Transverse colon (tissue), 4 donors: Measurements from ENCODE around the gene OXCT1. TPM values are rescaled to one million over a fixed set of nuclear protein-coding genes. Genes with fewer than 3 reads are reported as not detected.

Experiments used
- DNase-seq: peaks from one replicate; pipeline ENCODE4 v3.0.0-alpha.2; 2019
- H3K27ac ChIP-seq, 4 donors: fragments of 200-600 bp; sonication (generic); 2 replicates each; pipeline ENCODE4 v1.5.1; 2016 to 2018; ENCODE audit warnings: inconsistent platforms in 4 of 4
- H3K27me3 ChIP-seq: fragments of 200-600 bp; sonication (generic); 2 replicates; pipeline ENCODE4 v1.5.1; 2017; ENCODE audit warnings: inconsistent platforms
- H3K36me3 ChIP-seq, 4 donors: fragments of 200-600 bp; sonication (generic); 2 replicates each; pipeline ENCODE4 v1.5.1; 2017 to 2019; ENCODE audit warnings: inconsistent platforms in 4 of 4
- H3K4me1 ChIP-seq, 4 donors: fragments of 200-600 bp; sonication (generic); 2 replicates each; pipeline ENCODE4 v1.5.1; 2017 to 2020; ENCODE audit warnings: inconsistent platforms in 4 of 4
- H3K4me3 ChIP-seq, 4 donors: fragments of 200-600 bp; sonication (generic); 1 replicate in 1 of 4; 2 replicates in 3 of 4; pipeline versions ENCODE4 v1.5.1 to v1.6.1; 2017 to 2019; ENCODE audit warnings: inconsistent platforms in 4 of 4
- H3K9me3 ChIP-seq, 2 donors: fragments of 200-600 bp; sonication (generic); 2 replicates each; pipeline ENCODE4 v1.5.1; 2017 to 2019; ENCODE audit warnings: inconsistent platforms in 2 of 2
- CTCF ChIP-seq, 5 experiments: fragments of 200-600 bp in 3 of 5; fragments of 450-650 bp in 2 of 5; sonication (generic) in 3 of 5; IDR thresholded peaks; 1 replicate in 2 of 5; 2 replicates in 3 of 5; pipeline ENCODE4 v1.5.1; 2016 to 2017; ENCODE audit warnings: antibody characterized with exemption in 5 of 5, inconsistent platforms in 3 of 5, mild to moderate bottlenecking in 2 of 5, moderate library complexity in 1 of 5
- EP300 ChIP-seq: sonication (generic); formaldehyde crosslinking; IDR thresholded peaks from one replicate; pipeline ENCODE4 v1.6.1; 2017; ENCODE audit warnings: antibody characterized with exemption, low read depth
- POLR2A ChIP-seq: fragments of 450-650 bp; IDR thresholded peaks from one replicate; pipeline ENCODE4 v1.6.1; 2016; ENCODE audit warnings: antibody characterized with exemption, mild to moderate bottlenecking, moderate library complexity
- POLR2AphosphoS5 ChIP-seq, 3 donors: sonication (generic); formaldehyde crosslinking; IDR thresholded peaks; one replicate each; pipeline ENCODE4 v1.6.1; 2016; ENCODE audit warnings: antibody characterized with exemption in 3 of 3
- WGBS, 2 donors: methylation state at CpG; one replicate each; pipeline ENCODE4 v1.1.5; 2018; ENCODE audit warnings: low coverage in 1 of 2; 5-methylcytosine and 5-hydroxymethylcytosine counted together
- in situ Hi-C, 4 donors: fragments of 200-750 bp; cut with MboI; loops; one replicate each; pipeline versions ENCODE4 v1.15.0 to v1.15.1; 2017; ENCODE audit warnings: low sequenced_read_pairs in 3 of 4, low pct_ligation_motif_present in 1 of 4, low pct_unique_long_range_greater_than_20kb in 1 of 4
- intact Hi-C: fragments of 100-400 bp; cut with DNase I; formaldehyde crosslinking; loops from one replicate; pipeline ENCODE4 v1.15.1; 2023; ENCODE audit warnings: low total_unique reads
- total RNA-seq, 4 donors: library from RNA; depleted of rRNA; stranded (reverse); fragments of >200 nt; gene quantifications; one replicate each; pipeline ENCODE4 v1.1.0, GENCODE V29; 2016

The OXCT1 gene
- total RNA-seq = 10 to 100 TPM in 1 of 4 donors, 1 to 10 TPM in 3; 7.4 to 12.7 (median 8.4) TPM

- H3K36me3 ChIP-seq = no peaks in the 10 kb centered on the region
- H3K27me3 ChIP-seq = no peaks in the 10 kb centered on the region
- no peaks in the 10 kb centered on the region for H3K9me3 ChIP-seq
- in situ Hi-C loops (loop anchor here in 3 of 4 donors (10.0 to 25.0 kb wide), 3 partner anchors 892 to 1017 kb away; partner anchors contain the start of gene CCDC152 (in 2 of the 3)), intact Hi-C loops (loop anchor here (5.0 kb wide), 1 partner anchor 942 kb away; the partner anchor contains the start of gene SELENOP)
- 0% methylated on average over 77 of the region's 82 CpGs; no CpG with 5 or more reads in 1 of the 2 donors for WGBS, 2 donors
- DNase-seq = peak; percentile 89
- H3K27ac ChIP-seq = peak within 1 kb of the TSS; percentile 86 to 91 (median 88)
- peak within 1 kb of the TSS; percentile 42 to 89 (median 53) for H3K4me3 ChIP-seq
- H3K4me1 ChIP-seq = peaks cover 4 to 24% (median 16%) of the 10 kb centered on the region in 4 donors
- TF ChIP-seq EP300 = no peak
- peak; percentile 85 to 95 (median 89) for TF ChIP-seq POLR2AphosphoS5 (IDR thresholded peaks at IDR 0.05)
- TF ChIP-seq POLR2A = peak; percentile 89
- TF ChIP-seq CTCF (IDR thresholded peaks at IDR 0.05) = peak in 2 of 5 experiments; percentile 7 to 12
Measured at GRCh38 chr5:41869724-41870626, at the start of gene OXCT1. TSS of gene OXCT1 (minus strand) at chr5:41870425. CDS start at chr5:41870358, 67 bp downstream.

GRCh38 chr5:41918105-41918504 is 47.9 kb upstream of the OXCT1 start:
- 64 to 73% methylated on average over 2 of the region's 2 CpGs for WGBS, 2 donors
- DNase-seq = no peak

GRCh38 chr5:41908374-41909079 is 38.3 kb upstream of the OXCT1 start:
- in situ Hi-C loops (no loop called here), intact Hi-C loops (no loop called here)
- Histone ChIP-seq H3K27ac (peak overlapping the region in 3 of 4 donors; percentile 21 to 42 (median 26)), H3K36me3 (peaks cover 0 to 59% (median 27%) of the 10 kb centered on the region in 4 donors), H3K4me3 (no peak overlapping the region), H3K27me3 (no peaks in the 10 kb centered on the region), H3K4me1 (peaks cover 9 to 33% (median 11%) of the 10 kb centered on the region in 4 donors), H3K9me3 (no peaks in the 10 kb centered on the region)
- WGBS, 2 donors = 81 to 89% methylated on average over 4 of the region's 4 CpGs
- no peak for DNase-seq
- TF ChIP-seq POLR2AphosphoS5 (IDR thresholded peaks at IDR 0.05) (no peak), EP300 (no peak), CTCF (IDR thresholded peaks at IDR 0.05) (no peak), POLR2A (no peak)

More at GRCh38 chr5:41918105-41918504, 47.9 kb upstream of the OXCT1 start:
- peaks cover 0 to 69% (median 21%) of the 10 kb centered on the region in 4 donors for H3K36me3 ChIP-seq
- no peak for TF ChIP-seq POLR2AphosphoS5 (IDR thresholded peaks at IDR 0.05)
- TF ChIP-seq CTCF (IDR thresholded peaks at IDR 0.05) = no peak
- no peak for TF ChIP-seq EP300
- TF ChIP-seq POLR2A = no peak
- no peaks in the 10 kb centered on the region for H3K27me3 ChIP-seq
- intact Hi-C loops = no loop called here
- H3K27ac ChIP-seq = no peak overlapping the region
- in situ Hi-C loops = no loop called here
- H3K9me3 ChIP-seq = no peaks in the 10 kb centered on the region
- no peaks in the 10 kb centered on the region for H3K4me1 ChIP-seq
- no peak overlapping the region for H3K4me3 ChIP-seq

GRCh38 chr5:41906151-41906550 is 35.9 kb upstream of the OXCT1 start:
- Histone ChIP-seq H3K36me3 (peaks cover 0 to 35% (median 15%) of the 10 kb centered on the region in 4 donors), H3K4me1 (peaks cover 9 to 38% (median 13%) of the 10 kb centered on the region in 4 donors), H3K9me3 (no peaks in the 10 kb centered on the region), H3K27me3 (peaks cover 4% of the 10 kb centered on the region), H3K4me3 (no peak overlapping the region), H3K27ac (no peak overlapping the region)
- no peak for DNase-seq
- intact Hi-C loops (no loop called here), in situ Hi-C loops (no loop called here)
- 72 to 84% methylated on average over 2 of the region's 2 CpGs for WGBS, 2 donors
- TF ChIP-seq POLR2AphosphoS5 (IDR thresholded peaks at IDR 0.05) (no peak), POLR2A (no peak), EP300 (no peak)
